T-helper 22 cell (primary cell): ENCODE data around the gene ARL6IP4.

Experiments
- DNase-seq: peaks from one replicate; pipeline ENCODE4 v3.0.0-alpha.2; 2020; ENCODE audit warnings: low read depth

Gene ARL6IP4

DNA sequence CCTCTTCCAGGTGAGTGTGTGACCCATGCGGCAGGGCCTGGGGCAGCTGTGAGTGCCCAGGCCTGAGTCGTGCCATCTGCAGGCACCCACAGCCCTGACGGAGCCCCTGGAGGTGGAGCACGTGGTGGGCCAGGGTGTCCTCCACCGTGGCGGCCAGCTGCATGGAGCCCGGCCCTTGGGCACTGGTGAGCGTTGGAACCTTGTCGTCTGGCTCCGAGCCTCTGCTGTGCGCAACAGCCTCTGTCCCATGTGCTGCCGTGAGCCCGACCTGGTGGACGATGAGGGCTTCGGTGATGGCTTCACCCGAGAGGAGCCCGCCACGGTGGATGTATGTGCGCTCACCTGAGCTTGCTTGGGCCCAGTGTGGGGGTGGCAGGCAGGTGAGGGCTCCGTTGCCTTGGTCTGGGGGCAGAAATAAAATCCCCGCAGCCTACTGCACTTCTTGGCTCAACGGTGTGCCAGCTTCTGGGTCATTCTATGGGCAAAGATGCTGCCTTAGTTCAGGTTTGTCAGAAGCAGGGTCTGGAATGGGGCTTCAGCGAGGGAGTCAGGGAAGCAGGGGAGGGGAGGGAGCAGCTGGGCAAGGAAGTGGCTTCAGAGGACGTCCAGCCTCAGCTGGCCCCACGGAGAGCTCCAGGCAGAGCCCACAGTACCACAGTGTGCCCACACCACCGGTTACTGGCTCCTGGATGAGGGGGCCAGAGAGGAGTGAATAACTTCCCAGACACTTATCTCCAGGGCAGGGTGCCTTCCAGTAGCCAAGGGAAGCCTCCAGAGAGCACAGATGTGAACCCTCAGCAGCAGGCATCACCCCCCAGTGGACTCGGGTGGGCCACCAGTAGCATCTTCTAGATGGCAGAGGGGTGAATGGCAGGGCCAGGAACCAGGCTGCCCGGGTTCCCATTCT lies 1.2 kb upstream of the ARL6IP4 start:
- no peak for DNase-seq

- no peak for DNase-seq
These were observed 636 bp upstream of the ARL6IP4 start for GRCh38 chr12:122979908-122980182.

GRCh38 chr12:122981036-122981471 lies 573 bp downstream of the ARL6IP4 start:
- no peak for DNase-seq

DNA sequence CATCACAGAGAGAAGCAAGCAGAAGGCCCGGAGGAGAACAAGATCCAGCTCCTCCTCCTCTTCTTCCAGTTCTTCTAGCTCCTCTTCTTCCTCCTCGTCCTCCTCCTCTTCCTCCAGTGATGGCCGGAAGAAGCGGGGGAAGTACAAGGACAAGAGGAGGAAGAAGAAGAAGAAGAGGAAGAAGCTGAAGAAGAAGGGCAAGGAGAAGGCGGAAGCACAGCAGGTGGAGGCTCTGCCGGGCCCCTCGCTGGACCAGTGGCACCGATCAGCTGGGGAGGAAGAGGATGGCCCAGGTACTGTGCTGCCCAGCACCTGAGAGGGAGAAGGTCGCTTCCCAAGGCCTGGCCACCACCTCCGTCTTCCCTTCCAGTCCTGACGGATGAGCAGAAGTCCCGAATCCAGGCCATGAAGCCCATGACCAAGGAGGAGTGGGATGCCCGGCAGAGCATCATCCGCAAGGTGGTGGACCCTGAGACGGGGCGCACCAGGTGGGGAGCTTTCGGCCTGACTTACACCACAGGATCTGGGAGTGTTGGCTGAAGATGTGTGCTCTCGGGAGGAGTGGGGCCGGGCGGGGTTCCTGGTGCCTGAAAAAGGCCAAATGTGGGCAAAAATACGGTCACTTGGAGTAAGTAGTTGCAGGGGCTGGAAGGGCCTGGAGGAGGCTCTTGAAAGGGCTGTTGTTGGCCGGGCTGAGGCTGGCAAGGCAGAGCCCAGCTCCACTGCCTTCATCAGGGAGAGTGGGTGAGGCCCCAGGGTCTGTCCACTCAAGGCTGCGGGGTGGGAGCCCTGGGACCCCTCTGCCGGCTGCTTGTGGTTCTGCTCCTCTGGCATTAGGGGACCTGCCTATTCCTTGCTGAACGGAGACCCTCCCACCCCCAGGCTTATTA lies 1.4 kb downstream of the ARL6IP4 start:
- no peak for DNase-seq

GRCh38 chr12:122982477-122982815 lies 2.0 kb downstream of the ARL6IP4 start:
- no peak for DNase-seq

GRCh38 chr12:122982963-122983788 lies 2.7 kb downstream of the ARL6IP4 start:
- no peak for DNase-seq

DNA sequence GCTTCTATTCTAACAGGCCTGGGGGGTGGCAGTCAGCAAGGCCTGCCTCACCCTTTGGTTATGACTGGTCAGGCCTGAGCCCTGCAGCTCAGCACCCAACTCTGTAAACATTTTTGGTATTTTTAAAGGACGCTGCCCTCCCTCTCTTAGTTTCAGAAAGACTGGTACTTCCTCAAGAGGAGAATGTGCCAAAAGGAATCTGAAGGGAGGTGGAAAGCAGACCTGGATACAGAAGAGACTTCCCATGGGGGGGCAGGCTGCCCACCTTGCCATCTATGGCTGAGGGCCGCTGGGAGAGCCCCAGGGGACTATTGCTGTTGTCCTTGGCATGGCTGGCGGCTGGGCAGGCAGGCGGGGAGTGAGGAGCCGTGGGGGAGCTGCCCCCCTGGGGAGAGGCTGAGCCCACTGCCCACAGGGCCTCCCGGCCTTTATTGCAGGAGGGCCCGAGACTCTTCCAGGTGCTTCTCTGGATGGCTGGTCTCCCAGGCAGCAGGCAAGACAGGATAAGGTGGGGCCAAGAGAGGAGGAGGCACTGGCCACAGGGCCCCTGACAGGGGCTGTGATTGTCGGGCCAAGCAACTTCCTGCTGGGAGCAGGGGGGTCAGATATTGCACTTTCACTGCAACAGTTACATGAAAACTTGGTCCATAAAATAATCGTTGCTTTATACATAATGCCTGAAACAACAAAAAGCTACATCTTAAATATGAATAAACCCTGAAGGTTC lies 3.5 kb downstream of the ARL6IP4 start:
- no peak for DNase-seq

DNA sequence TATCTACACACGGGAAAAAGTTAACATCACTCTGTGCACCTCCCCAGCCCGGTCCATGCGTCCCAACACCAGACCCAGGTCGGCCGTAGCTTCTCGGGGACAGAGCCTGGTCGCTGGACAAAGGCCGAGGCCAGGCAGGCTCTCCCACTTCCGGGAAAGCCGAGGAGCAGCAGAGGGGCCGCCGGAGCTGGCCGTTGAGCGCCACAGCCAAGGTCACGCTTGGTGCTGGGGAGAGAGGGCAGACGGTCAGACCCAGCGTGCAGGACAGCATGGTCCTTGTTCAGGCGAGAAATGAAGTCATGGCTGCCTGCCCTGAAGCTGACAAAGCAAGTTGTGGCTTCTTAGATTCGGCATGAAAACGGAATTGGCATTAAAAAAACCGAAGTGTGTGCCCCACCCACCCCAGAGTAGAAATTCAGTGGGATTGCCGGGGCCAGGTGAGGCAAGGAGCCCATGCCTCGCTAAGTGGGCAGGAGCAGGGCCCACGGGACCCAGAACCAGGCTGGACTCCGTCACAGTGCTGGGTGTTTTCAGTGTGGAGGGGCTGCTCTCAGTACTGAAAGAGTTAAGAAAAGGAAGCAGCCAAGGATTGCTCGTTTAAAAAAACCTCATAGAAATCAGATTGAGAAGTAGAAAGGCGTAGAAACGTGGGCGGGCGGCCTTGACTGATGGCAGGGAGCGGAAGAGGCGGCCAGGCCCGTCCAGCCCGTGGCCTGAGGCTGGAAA lies 4.3 kb downstream of the ARL6IP4 start:
- DNase-seq: no peak

GRCh38 chr12:122985338-122986257 lies 5.1 kb downstream of the ARL6IP4 start:
- DNase-seq: no peak

DNA sequence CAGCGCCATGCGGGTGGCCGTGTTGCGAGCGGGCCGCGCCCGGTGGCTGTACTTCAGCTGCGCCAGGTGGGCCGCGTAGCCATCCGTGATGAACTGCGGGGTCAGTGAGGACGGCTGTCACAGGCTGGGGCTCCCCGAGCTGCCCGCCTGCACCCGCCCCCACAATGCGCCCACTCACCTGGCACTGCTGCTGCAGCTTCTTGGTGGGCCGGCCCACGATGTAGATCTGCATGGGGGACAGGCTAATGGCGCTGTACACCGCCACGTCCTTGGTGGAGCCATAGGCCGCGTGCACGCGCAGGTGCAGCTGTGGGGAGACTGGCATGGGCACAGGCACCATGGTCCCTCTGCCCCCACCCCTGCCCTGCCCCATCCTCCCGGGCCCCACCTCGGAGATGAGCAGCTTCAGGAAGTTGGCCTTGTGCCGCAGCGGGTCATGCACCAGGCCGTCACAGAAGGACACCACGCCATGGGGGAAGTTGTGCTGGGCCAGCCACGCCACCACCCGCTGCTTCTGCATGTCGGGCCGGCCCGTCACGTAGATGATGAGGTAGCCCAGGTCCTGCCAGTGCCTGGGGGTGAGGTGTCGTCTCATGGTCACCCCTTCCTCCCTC lies 5.9 kb downstream of the ARL6IP4 start:
- no peak for DNase-seq

DNA sequence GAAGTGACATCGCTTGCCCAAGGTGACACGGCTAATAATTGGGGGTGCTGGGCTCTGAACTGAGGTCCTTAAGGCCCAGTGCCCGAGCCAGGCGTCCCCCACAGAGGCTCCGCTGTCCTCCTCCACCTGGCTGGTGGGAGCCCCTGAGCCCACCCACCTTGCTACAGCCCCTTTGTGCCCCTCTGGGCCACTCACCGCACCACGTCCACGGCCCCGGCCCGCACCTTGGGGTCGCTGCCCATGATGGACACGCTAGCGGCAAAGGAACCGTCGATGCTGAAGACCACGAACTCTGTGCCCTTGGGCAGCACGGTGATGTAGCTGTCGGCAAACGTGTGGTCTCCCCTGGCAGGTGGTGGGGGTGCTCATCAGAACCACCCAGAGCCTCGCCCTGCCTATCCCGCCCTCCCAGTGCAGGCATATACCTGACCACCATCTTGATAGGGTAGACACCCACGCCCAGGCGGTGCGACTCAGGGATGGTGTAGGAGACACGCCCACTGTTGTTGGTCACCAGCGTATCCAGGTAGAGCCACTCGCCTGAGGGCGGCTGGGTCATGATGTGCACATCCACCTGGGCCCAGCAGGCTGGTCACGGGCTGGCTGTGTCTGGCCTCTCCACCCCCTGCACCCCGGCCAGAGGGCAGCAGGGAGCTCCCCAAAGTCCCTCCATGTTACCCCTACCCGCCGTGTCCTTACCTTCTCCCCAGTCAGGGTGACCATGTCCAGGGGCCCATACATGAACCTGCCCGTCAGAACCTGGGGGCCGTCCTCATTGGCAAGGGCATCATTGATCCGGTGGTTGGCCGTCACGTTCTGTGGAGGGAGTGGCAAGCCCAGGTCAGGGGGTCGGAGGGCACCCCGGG lies 6.8 kb downstream of the ARL6IP4 start:
- DNase-seq: no peak

DNA sequence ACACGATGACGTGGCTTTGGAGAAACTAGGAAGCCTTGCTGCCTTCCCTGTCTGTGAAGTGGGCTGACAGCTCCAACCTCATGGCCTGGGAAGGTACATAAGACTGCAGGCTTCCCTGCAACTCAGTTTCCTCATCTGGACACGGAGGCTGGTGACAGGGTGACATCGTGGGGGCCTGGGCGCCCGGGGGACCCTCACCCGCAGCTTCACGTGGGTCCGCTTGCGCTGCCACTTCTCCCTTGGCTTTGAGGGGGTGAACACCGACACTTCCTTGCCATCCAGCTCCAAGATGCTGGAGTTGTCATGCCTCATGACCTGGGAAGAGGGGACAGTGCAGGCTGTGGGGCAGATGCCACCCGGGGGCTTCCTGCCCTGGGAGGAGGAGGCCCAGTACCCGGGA lies 7.6 kb downstream of the ARL6IP4 start:
- DNase-seq: no peak

GRCh38 chr12:122988612-122989212 lies 8.2 kb downstream of the ARL6IP4 start:
- no peak for DNase-seq

DNA sequence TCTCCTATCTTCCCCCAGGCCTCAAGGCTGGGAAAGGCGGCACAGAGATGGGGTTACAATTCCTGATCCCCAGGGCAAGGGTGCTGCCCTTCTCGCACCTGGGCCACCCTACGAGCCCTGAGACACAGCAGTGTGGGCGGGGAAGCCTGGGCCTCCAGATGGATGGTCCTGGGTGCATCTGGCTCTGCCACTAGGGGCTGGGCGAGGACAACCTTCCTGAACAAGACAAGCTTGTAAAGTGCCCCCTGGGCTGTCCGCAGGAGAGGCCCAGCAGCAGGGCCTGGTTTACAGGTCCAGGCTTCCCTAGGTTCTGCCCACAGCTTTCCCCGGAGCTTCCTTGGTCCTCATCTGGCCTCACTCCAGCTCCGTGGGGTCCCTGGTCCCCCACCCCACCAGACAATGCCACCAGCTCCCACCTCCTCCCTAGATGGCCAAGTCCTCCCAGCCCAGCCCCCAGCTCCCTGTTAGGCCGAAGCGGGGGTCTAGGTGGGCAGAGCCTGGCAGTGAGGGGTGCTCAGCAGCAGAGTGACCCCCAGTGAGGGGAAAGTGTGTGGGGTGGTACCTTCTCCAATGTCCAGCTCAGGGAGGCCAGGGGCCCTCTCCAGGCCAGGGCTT lies 8.9 kb downstream of the ARL6IP4 start:
- DNase-seq: no peak

DNA sequence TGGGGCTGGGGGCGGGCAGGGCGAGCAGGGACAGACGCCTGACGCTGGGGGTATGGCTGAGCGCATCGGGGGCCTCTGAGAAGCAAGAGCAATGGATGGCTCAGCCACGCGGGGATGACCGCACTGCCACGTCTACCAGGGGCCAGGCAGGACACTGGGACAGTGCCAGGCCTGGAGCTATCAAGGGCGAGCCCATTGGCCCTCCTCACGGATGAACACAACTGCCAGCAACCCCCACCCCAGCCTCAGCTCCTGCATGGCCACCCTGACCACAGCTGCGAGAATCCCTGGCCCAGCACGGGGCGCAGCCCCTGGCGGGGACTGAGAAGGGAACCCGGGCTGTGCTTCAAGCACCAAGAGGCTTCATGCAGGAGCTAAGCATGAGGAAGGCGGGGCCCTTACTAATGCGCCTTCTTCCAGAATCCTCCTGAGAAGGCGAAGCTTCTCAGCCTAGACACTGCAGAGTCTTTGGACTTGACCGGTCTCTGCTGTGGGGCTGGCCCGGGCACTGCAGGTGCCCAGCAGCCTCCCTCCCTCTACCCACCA lies 9.5 kb downstream of the ARL6IP4 start:
- no peak for DNase-seq

DNA sequence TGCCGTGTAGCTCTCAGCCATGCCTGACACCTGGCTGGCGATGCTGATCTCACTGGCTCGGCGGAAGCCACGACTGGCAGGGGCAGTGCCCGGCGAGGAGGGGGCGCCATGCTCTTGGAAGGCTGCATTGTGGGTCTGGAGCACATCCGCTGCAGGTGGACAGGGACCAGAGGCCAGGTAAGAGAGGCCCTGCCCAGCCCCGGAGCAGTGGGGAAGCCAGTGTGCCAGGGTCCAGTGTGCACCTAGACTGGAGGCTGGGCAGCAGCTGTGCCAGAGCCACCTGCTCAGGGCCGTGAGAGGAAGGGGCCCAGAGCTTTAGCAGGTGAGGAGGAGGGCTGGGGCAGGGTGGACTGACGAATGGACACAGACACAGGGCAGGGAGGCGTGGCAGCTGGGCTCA lies 10.1 kb downstream of the ARL6IP4 start:
- DNase-seq: no peak

DNA sequence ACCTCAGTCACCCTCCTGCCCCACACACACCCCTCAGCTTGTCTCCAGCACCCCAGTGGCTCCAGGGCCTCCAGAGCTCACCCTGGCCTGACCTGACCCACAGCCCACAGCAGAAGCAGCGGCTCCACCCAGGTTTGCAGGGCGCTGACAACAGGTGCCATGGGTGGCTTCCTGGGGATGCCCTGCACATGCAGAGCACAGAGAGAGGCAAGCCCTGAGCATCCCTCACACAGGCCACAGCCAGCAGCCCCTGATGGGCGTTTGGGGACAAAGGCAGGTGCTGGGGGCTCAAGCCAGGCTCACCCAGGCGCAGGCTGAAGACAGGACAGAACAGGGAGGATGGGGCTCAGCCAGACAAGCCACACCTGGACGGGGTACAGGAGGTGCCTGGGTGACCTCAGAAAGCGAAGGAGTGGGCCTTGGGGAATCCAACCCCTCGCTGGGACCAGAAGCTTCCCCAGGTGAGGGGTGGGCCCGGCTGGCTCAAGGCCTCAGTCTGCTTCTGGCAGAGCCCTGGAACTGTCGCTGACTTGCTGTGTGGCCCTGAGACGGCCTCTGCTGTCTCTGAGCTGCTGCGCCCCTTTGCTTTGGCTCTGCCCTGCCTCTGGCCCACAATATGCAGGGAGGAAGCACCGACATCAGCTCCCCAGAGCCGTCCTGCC lies 10.6 kb downstream of the ARL6IP4 start:
- DNase-seq: no peak
